DMS114 treated with DMSO at 0.1 percent for 48 hours (cell line): ENCODE results near the gene PNPLA7.
"Not testable (repeated sequence)": the region's sequence is repeated elsewhere in the genome, so short reads cannot be mapped to it uniquely, and the experiment has no call there.

Experiments
- DNase-seq: peaks from one replicate; lab custom pipeline; 2025; ENCODE audit not compliant: unreplicated experiment; lab: John Stamatoyannopoulos, UW

Gene PNPLA7

GRCh38 chr9:137550231-137550621 is at the start of gene PNPLA7:
Gene PNPLA7 (minus strand): TSS chr9:137550402. CDS start chr9:137550197, 205 bp downstream.
- DNase-seq, result peak; percentile 16

DNA sequence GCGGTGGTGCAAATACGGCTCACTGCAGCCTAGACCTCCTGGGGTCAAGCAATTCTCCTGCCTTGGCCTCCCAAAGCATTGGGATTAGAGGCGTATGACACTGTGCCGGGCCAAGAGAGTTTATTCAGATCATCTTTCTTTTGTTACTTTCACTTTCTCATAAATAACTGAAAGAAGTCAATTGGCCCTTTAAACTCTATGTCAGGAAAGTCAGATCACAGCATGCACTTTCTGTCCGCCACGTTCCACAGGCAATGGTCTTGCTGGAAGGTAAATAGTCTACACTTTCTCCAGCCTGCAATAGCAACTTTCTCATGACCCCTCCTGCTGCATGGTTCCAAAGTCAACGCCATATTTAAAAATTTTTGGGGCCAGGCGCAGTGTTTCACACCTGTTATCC is 48.7 kb upstream of the PNPLA7 start:
- DNase-seq, result no peak

DNA sequence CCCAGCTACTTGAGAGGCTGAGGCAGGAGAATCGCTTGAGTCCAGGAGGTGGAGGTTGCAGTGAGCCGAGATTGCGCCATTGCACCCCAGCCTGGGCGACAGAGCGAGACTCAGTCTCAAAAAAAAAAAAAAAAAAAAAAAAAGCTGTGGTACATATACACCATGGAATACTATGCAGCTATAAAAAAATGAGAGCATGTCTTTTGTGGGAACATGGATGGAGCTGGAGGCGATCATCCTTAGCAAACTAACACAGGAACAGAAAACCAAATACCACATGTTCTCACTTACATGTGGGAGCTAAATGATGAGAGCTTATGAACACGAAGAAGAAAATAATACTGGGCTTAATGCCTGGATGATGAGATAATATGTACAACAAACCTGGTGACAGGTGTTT is 46.4 kb upstream of the PNPLA7 start:
- not testable (repeated sequence) for DNase-seq

DNA sequence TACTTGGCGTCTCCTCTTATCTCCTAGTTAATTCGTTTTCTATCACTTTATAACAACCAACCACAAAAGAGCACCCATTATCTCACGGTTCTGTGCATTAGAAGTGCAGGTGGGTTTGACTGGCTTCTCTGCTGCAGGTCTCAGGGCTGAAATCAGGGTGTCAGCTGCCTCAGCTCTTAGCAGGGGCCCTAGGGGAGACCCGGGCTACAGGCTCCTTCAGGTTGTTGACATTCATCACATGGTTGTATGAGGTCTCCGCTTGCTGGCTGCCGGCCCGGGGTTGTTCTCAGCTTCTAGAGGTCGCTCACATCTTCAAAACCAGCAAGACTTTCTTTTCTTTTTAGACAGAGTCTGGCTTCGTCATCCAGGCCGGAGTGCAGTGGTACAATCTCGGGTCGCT is 43.0 kb upstream of the PNPLA7 start:
- DNase-seq, result no peak

DNA sequence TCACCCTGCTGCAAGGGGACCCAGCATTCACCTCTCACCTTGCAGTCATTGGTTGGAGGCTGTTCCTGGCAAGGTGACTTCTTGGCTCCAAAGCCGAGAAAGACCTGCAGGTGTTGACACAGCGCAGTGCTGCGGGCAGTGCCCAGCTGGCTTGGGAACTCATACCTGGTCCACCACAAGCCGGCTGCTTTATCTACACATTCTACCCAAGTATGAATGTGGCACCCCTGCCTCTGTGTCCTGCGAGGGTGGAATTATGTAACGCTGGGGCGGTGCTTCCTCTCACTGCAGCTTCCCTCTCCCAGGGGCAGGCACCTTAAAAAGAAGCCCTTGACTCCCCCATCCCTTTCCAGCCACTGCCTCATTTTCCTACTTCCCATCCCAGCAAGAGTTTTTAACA is 42.6 kb upstream of the PNPLA7 start:
- no peak for DNase-seq

DNA sequence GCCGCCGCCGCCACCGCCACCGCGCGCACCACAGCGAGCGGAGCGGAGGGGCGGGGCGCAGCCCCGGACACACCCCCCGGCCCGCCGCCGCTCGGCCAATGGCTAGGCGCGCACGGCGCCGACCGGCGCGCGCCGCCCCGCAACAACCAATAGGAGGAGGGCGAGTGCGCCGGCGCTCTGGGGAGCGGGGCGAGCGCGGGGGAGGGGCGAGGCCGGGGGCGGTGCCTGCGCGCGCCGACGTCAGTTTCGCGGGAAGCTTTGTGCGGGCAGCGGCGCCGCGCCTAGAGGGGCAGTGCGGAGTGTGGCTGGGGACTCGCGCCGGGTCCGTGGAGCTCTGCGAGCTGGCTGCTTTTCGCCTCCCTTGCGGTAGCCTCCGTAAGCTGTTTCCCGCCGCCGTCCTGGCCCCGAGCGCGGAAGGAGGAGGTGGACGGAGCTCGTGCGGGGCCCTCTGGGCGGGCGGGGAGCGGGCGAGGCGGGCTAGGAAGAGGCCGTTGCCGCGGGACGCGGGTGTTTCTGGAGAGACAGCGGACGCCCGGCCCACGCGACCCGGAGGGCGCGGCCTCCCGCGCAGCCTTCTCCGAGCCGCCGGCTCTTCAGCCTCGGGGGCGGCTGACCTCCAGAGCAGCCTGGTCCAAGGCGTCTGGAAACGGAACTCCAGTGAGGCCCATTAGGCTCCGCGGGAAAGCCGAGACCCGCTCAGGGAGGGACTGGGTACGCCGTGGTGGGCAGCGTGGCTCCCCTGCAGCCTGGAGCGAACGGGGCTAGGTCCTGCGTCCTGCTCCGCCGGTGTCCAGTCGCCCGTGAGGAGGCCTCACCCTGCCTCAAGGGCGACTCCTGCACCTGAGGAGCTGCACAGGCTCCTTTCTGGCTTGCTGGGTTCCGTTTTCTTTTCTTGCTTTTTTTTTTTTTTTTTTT is 40.5 kb upstream of the PNPLA7 start, which contains the start of gene ZMYND19:
TSS of gene ZMYND19 (minus strand) at position 44 of the 915 bp plus-strand sequence. CDS start 249 bp downstream, outside the sequence.
- DNase-seq, result peak; percentile 64

DNA sequence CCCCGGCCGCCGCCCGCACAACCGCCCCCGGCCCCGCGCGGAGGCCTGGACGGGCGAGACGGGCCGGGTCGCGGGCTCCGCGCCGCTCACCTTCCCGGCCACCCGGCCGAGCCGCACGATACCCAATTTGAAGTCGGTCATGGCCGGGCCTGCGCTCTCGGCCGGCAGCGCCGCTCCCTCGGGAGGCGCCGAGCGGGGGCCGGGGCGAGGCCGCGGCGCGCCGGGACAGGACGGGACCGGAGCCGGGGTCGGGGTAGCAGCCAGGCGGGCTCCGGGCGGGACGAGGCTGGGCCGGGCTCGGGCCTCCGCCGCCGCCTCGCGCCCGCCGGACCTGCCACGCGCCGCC is 39.9 kb upstream of the PNPLA7 start:
- DNase-seq, result no peak

DNA sequence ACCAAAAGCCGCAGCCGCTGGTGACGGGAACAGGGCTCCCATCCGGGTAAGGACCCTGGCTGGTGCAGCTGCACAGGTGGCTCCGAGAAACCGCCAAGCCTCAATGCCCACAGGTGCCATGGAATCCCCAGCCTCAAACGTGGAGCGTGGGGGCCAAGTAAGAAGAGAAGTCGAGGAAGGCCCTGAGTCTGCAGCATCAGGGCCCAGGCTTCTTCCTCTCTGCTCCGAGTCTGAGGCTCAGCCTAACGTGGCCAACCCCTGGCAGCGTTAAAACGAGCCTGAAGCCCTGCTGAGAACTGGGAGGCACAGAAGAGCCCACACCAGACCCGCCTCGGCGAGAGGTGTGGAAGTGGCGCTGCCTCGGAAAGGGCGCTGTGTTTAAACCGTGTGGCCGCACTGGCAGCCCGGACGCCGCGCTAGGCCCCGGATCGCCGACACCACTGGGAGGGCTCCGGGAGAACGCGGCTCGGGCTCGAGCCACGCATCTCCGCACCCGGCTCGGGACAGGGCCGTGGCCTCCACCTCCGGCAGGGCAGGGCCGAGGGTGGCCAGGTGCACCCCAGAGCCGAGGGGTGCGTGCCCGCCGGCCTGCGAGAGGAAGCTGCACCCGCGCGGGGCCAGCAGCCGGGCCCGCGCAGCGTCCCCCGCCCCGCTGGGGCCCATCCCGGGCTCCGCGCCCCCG is 39.4 kb upstream of the PNPLA7 start:
- no peak for DNase-seq

DNA sequence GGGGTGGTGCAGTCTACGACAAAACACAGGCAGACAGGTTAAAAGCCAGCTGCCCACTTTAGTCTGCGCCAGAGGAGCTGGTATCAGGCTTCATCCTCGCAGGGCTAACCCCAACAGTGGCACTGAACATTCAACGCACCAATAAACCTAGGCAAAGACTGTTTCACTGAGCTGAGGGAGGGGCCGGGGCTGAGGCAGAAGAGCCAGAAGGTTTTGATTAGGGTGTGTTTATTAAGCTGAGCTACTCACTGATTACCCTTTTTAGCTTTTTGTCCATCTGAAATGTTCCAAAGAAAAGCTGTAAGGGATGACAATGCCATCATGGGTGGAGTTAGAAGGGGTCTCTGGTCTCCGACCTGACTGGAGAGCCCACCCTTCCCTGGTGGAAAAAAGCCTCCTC is 38.7 kb upstream of the PNPLA7 start:
- no peak for DNase-seq

DNA sequence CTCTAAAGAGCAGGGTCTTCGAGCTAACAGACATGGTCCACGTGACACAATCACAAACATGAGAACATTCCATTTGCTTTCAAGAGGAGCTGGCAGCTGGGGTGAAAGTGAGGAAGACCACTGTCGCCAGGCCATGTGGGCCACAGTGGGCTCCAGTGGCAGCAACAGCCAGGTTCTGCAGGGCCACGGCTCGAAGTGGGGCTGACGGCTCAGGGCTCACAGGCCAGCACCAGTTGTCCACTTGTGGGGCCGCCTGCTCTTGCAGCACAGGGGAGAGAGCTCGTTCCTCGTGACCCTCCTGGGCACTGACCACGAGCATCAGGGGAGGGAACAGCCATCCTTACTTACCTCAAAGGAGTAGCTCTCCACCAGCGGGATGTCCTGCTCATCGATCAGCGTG is 38.1 kb upstream of the PNPLA7 start:
- DNase-seq, result no peak

- DNase-seq, result no peak
These were observed 36.7 kb upstream of the PNPLA7 start for GRCh38 chr9:137586854-137587253.

DNA sequence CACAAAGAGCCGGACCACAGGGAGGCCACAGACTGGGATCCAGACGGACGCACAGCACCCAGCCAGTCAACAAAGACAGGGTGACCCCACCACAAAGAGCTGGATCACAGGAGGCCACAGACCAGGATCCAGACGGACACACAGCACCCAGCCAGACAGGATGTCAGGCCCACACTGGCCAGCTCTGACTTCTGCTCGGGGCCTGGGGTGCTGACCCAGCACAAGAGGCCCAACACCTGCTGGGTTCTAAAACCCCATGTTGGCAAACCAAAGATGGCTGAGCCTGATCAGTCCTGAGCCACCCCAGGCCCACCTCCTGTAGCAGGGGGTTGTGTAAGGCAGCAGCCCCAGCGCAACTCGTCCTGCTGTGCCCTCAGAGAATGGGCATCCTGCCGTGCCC is 33.8 kb upstream of the PNPLA7 start:
- no peak for DNase-seq

GRCh38 chr9:137583347-137583746 is 33.1 kb upstream of the PNPLA7 start:
- no peak for DNase-seq

- DNase-seq, result no peak
These were observed 32.2 kb upstream of the PNPLA7 start for GRCh38 chr9:137582286-137582860.

- no peak for DNase-seq
These were observed 31.4 kb upstream of the PNPLA7 start for GRCh38 chr9:137581361-137582285.

- no peak for DNase-seq
These were observed 30.7 kb upstream of the PNPLA7 start for GRCh38 chr9:137580954-137581322.

- no peak for DNase-seq
These were observed 30.2 kb upstream of the PNPLA7 start for GRCh38 chr9:137580209-137580953.

- DNase-seq, result no peak
These were observed 29.0 kb upstream of the PNPLA7 start for GRCh38 chr9:137579259-137579604.

- peak; percentile 76 for DNase-seq
These were observed 28.5 kb upstream of the PNPLA7 start, which contains the start of gene DPH7 for GRCh38 chr9:137578518-137579258. Gene DPH7 (minus strand): TSS chr9:137578925. CDS start chr9:137578777, 148 bp downstream.
